Measurements from ENCODE around the gene NUMA1. TPM values are rescaled to one million over a fixed set of nuclear protein-coding genes. Genes with fewer than 3 reads are reported as not detected.
A peak's percentile ranks its signal among the peaks of the same experiment; 100 is the strongest.

NUMA1 gene
- polyA plus RNA-seq, 3 donors: 251 to 339 (median 285) TPM

GRCh38 chr11:72081821-72082453 is 1.6 kb upstream of the NUMA1 start:
- DNase-seq (ENCODE audit: extremely low read depth in 1 of 11, low read depth in 9 of 11, low spot score in 4 of 11): no peak

DNA sequence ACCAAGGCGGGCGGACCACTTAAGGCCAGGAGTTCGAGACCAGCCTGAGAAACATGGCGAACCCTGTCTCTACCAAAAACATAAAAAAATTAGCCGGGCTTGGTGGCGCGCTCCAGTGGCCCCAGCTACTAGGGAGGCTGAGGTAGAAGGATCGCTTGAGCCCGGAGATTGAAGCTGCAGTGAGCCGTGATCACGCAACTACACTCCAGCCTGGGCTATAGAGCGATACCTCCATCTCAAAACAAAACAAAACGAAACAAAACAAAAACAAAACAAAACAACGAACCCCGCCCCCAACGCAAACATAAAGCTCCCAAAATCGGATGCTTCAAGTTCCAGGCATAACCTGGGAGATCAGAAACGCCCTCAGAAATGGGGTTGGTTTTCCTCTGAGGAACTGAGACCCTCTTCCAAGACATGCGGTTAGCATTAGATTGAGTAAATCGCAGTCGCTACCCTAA is 872 bp upstream of the NUMA1 start:
- DNase-seq (ENCODE audit: extremely low read depth in 1 of 11, low read depth in 9 of 11, low spot score in 4 of 11): no peak

- peak in 3 of 11 donors; percentile 36 to 55 (median 45) for DNase-seq (ENCODE audit: extremely low read depth in 1 of 11, low read depth in 9 of 11, low spot score in 4 of 11)
Observed at GRCh38 chr11:72079819-72080325, 470 bp downstream of the NUMA1 start.

GRCh38 chr11:72078477-72078876 is 1.9 kb downstream of the NUMA1 start:
- no peak for DNase-seq (ENCODE audit: extremely low read depth in 1 of 11, low read depth in 9 of 11, low spot score in 4 of 11)

GRCh38 chr11:72075756-72076155 is 4.6 kb downstream of the NUMA1 start:
- DNase-seq (ENCODE audit: extremely low read depth in 1 of 11, low read depth in 9 of 11, low spot score in 4 of 11): no peak

- DNase-seq (ENCODE audit: extremely low read depth in 1 of 11, low read depth in 9 of 11, low spot score in 4 of 11): no peak
Observed at GRCh38 chr11:72075109-72075508, 5.2 kb downstream of the NUMA1 start.

GRCh38 chr11:72072348-72072747 is 8.0 kb downstream of the NUMA1 start:
- DNase-seq (ENCODE audit: extremely low read depth in 1 of 11, low read depth in 9 of 11, low spot score in 4 of 11): no peak

DNA sequence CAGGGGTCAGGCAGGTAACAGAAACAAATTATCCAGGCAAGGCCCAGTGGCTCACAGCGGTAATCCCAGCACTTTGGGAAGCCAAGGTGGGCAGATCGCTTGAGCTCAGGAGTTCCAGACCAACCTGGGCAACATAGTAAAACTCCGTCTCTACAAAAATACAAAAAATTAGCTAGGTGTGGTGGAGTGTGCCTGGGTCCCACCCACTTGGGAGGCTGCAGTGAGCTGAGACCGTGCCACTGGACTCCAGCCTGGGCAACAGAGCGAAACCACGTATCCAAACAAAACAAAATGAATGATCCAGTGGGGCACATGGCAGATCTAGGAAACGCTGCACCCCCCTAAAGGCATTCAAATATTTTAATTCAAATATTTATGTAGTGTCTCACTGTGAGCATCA is 9.9 kb downstream of the NUMA1 start:
- no peak for DNase-seq (ENCODE audit: extremely low read depth in 1 of 11, low read depth in 9 of 11, low spot score in 4 of 11)

DNA sequence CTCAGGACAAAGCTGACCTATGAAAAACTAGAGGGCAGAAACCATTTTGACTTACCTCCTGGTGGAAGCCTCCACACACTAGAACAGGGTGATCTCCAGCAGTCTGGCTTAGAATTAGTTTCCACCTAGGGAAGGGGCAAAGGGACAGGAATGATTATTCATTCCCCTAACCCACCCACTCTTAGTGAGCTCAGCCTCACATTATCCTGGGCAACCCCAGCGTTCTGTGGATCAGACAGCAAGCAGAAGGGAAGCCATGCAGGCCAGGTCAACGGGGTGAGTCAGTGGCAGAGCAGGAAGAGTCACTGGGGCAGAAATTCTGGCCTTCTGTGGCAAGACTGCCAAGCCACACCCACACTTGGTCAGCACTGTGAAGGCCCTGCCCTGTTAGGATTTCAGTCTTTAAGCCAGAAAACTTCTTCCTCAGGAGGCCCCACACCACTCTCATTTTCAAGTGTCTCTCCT is 10.5 kb downstream of the NUMA1 start:
- no peak for DNase-seq (ENCODE audit: extremely low read depth in 1 of 11, low read depth in 9 of 11, low spot score in 4 of 11)

- DNase-seq (ENCODE audit: extremely low read depth in 1 of 11, low read depth in 9 of 11, low spot score in 4 of 11): no peak
Observed at GRCh38 chr11:72069200-72069599, 11.1 kb downstream of the NUMA1 start.

DNA sequence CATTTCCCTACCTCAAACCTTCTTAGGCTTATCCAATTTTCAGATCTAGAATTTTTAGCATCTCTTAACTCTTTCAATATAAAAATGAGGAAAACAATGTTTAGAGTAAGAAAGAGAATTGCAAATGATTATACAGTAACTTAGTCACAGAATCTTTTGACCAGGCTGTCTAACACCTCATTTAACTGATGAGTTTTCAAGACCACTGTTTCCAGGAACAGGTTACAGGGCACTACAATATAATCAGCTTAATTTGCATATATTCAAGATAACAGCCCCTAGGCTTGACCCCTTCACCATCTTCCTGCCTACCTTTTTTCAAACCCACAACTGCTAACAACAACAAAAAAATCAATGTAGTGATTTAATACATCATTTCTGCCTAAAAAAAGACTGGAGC is 12.7 kb downstream of the NUMA1 start:
- DNase-seq (ENCODE audit: extremely low read depth in 1 of 11, low read depth in 9 of 11, low spot score in 4 of 11): no peak

DNA sequence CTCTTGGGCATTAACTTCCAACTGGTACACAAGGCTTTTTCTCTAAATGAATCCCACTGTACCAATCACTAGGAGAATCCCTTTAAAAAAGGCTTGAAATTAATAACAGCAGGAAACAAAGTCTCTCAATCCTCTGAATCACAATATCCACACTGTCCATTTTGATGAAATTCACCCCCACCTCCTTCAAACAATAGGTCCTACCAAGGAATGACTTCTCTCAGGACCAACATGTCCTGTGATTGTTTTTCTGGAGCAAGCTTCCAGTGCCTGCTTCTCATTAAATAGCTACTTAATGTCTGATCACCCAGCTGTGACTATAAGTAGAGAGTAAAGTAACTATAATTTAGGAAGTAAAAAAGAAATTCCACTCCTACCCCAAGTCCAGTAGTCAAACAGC is 13.1 kb downstream of the NUMA1 start:
- DNase-seq (ENCODE audit: extremely low read depth in 1 of 11, low read depth in 9 of 11, low spot score in 4 of 11): no peak

GRCh38 chr11:72066855-72067254 is 13.5 kb downstream of the NUMA1 start:
- no peak for DNase-seq (ENCODE audit: extremely low read depth in 1 of 11, low read depth in 9 of 11, low spot score in 4 of 11)

DNA sequence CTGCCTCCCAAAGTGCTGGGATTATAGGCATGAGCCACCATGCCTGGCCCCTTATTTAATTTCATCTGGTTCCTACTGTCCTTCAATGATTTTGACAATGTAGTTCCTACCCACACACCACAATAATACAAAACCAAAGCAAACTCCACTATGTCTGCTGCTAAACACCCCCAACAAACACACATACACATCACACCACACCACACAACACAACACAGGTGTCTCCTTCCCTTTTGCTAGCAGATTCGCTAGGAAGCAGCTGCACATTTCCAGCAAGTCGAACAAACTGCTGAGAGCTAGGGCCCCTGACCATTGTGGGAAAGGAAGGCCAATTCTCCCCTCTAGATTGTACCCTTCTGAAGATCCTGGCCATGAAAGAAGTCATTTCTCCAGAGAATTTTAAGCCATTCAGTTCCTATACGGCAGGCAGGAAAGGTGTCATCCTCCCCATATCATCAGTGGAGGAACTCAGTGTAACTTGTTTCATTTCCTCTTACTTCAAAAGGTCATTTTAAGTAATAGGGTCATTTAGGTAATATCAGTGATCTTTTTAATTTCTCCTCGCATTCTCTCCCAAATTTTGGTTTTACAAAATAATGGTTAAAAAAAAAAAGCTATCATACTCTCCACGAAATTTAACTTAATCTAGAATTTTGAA is 18.5 kb downstream of the NUMA1 start:
- no peak for DNase-seq (ENCODE audit: extremely low read depth in 1 of 11, low read depth in 9 of 11, low spot score in 4 of 11)

- DNase-seq (ENCODE audit: extremely low read depth in 1 of 11, low read depth in 9 of 11, low spot score in 4 of 11): no peak
Observed at GRCh38 chr11:72058416-72059034, 21.8 kb downstream of the NUMA1 start.

GRCh38 chr11:72048766-72049460 is 31.4 kb downstream of the NUMA1 start:
- DNase-seq (ENCODE audit: extremely low read depth in 1 of 11, low read depth in 9 of 11, low spot score in 4 of 11): no peak

- peak in 1 of 11 donors; percentile 38 for DNase-seq (ENCODE audit: extremely low read depth in 1 of 11, low read depth in 9 of 11, low spot score in 4 of 11)
Observed at GRCh38 chr11:72045849-72046248, 34.5 kb downstream of the NUMA1 start.

- no peak for DNase-seq (ENCODE audit: extremely low read depth in 1 of 11, low read depth in 9 of 11, low spot score in 4 of 11)
Observed at GRCh38 chr11:72042064-72042745, 38.1 kb downstream of the NUMA1 start.
